IMR-90 (cell line): Measurements from ENCODE around the gene NPC1.

ENCODE experiments used
- CTCF ChIP-seq: conservative IDR thresholded peaks from 2 replicates; pipeline ENCODE4 v1.5.1; 2012; ENCODE audit warnings: mild to moderate bottlenecking, low read depth, low read length, improper control_type of control experiment
- ELK1 ChIP-seq: fragments of 150-350 bp; IDR thresholded peaks from 2 replicates; pipeline ENCODE4 v1.6.1; 2016; ENCODE audit warnings: low read depth, mild to moderate bottlenecking, low read length, moderate library complexity, borderline replicate concordance
- MAFK ChIP-seq: IDR thresholded peaks from 2 replicates; pipeline ENCODE4 v1.6.1; 2012; ENCODE audit warnings: low read depth, low read length, improper control_type of control experiment
- MXI1 ChIP-seq: IDR thresholded peaks from 2 replicates; pipeline ENCODE4 v1.6.1; 2012; ENCODE audit warnings: low read depth, mild to moderate bottlenecking, low read length, moderate library complexity, borderline replicate concordance
- POLR2A ChIP-seq: IDR thresholded peaks from 2 replicates; pipeline ENCODE4 v1.6.1; 2012; ENCODE audit warnings: mild to moderate bottlenecking, low read depth, low read length
- USF2 ChIP-seq: fragments of 150-350 bp; IDR thresholded peaks from 2 replicates; pipeline ENCODE4 v1.6.1; 2017; ENCODE audit warnings: mild to moderate bottlenecking, antibody characterized with exemption, low read length, low read depth

GRCh38 chr18:23614891-23615290 lies 28.6 kb upstream of the NPC1 start:
- no peak for TF ChIP-seq POLR2A
- no peak for TF ChIP-seq CTCF
- no peak for TF ChIP-seq USF2
- TF ChIP-seq MAFK: no peak
- TF ChIP-seq ELK1: no peak
- no peak for TF ChIP-seq MXI1
